Suprapubic skin (tissue), 3 donors: ENCODE measurements around the gene HIGD1A.

Experiments used
- CTCF ChIP-seq, 2 donors: fragments of 200-600 bp in 1 of 2; fragments of 450-650 bp in 1 of 2; sonication (generic) in 1 of 2; IDR thresholded peaks; one replicate each; pipeline ENCODE4 v1.5.1; 2016 to 2019; ENCODE audit warnings: antibody characterized with exemption in 2 of 2, mild to moderate bottlenecking in 1 of 2, moderate library complexity in 1 of 2
- EP300 ChIP-seq: sonication (generic); formaldehyde crosslinking; IDR thresholded peaks from one replicate; pipeline ENCODE4 v1.6.1; 2017; ENCODE audit warnings: antibody characterized with exemption
- POLR2A ChIP-seq, 2 donors: fragments of 450-650 bp; IDR thresholded peaks; one replicate each; pipeline ENCODE4 v1.6.1; 2017; ENCODE audit warnings: antibody characterized with exemption in 2 of 2, mild to moderate bottlenecking in 2 of 2, moderate library complexity in 2 of 2

- TF ChIP-seq CTCF (IDR thresholded peaks at IDR 0.05) (no peak), EP300 (no peak), POLR2A (IDR thresholded peaks at IDR 0.05) (no peak)
Observed at GRCh38 chr3:42758126-42758525, 46.2 kb downstream of the HIGD1A start.
